Smooth muscle cell (in vitro differentiated cells): ENCODE results near the gene NCL. TPM values are rescaled to one million over a fixed set of nuclear protein-coding genes. Genes with fewer than 3 reads are reported as not detected.

Source experiments
- DNase-seq: peaks from one replicate; lab custom pipeline; 2025; ENCODE audit not compliant: unreplicated experiment; lab: John Stamatoyannopoulos, UW
- H2AFZ ChIP-seq: fragments of 200-600 bp; sonication (generic); 2 replicates; pipeline ENCODE4 v1.6.0; 2016; ENCODE audit warnings: antibody characterized with exemption, low read depth, mild to moderate bottlenecking
- H3F3A ChIP-seq: fragments of 200-600 bp; sonication (generic); 2 replicates; pipeline ENCODE4 v1.6.0; 2017; ENCODE audit warnings: antibody characterized with exemption, low read depth
- H3K27ac ChIP-seq: fragments of 200-600 bp; sonication (generic); 2 replicates; pipeline ENCODE4 v1.5.1; 2016; ENCODE audit warnings: low read depth, mild to moderate bottlenecking
- H3K27me3 ChIP-seq: fragments of 200-600 bp; sonication (generic); 2 replicates; pipeline ENCODE4 v1.6.1; 2016; ENCODE audit warnings: low read depth, mild to moderate bottlenecking
- H3K36me3 ChIP-seq: fragments of 200-600 bp; sonication (generic); 2 replicates; pipeline ENCODE4 v1.5.1; 2016; ENCODE audit warnings: low read depth
- H3K4me1 ChIP-seq: fragments of 200-600 bp; sonication (generic); 2 replicates; pipeline ENCODE4 v1.5.1; 2016; ENCODE audit warnings: low read depth
- H3K4me2 ChIP-seq: fragments of 200-600 bp; sonication (generic); 2 replicates; pipeline ENCODE4 v1.6.0; 2016; ENCODE audit warnings: mild to moderate bottlenecking
- H3K4me3 ChIP-seq: fragments of 200-600 bp; sonication (generic); 2 replicates; pipeline ENCODE4 v1.5.1; 2016; ENCODE audit warnings: mild to moderate bottlenecking
- H3K79me2 ChIP-seq: fragments of 200-600 bp; sonication (generic); 2 replicates; pipeline ENCODE4 v1.6.0; 2016; ENCODE audit warnings: low read depth, mild to moderate bottlenecking
- H3K9ac ChIP-seq: fragments of 200-600 bp; sonication (generic); 2 replicates; pipeline ENCODE4 v1.6.0; 2016; ENCODE audit warnings: low read depth
- H3K9me3 ChIP-seq: fragments of 200-600 bp; sonication (generic); replicated peaks from 2 replicates; pipeline ENCODE4 v1.5.1; 2016; ENCODE audit warnings: low read depth
- H4K20me1 ChIP-seq: fragments of 200-600 bp; sonication (generic); 2 replicates; pipeline ENCODE4 v1.6.0; 2016; ENCODE audit warnings: low read depth
- WGBS: methylation state at CpG from one replicate; pipeline ENCODE4 v1.1.7; 2016; ENCODE audit warnings: low lambda C conversion rate; 5-methylcytosine and 5-hydroxymethylcytosine counted together
- polyA plus RNA-seq: library from polyadenylated mRNA; unstranded; fragments of >200 nt; fragmentation: Nextera tagmentation; extraction: Ambion mirVana; gene quantifications from 2 replicates; pipeline ENCODE4 v1.2.1, GENCODE V29; 2016
- total RNA-seq: library from RNA; depleted of rRNA; stranded (reverse); fragments of >200 nt; gene quantifications from 2 replicates; pipeline ENCODE4 v1.2.3, GENCODE V29; 2014
- TF ChIP-seq, protein P1 (sequence below): fragments of 200-600 bp; sonication (generic); IDR thresholded peaks from 2 replicates; pipeline ENCODE4 v1.5.1; 2017; ENCODE audit warnings: borderline replicate concordance, mild to moderate bottlenecking, antibody characterized with exemption; ENCODE audit not compliant: insufficient read depth, poor library complexity, severe bottlenecking

NCL gene
- total and polyA plus RNA-seq, 2 experiments from 2014 or later: 108 to 219 TPM

DNA sequence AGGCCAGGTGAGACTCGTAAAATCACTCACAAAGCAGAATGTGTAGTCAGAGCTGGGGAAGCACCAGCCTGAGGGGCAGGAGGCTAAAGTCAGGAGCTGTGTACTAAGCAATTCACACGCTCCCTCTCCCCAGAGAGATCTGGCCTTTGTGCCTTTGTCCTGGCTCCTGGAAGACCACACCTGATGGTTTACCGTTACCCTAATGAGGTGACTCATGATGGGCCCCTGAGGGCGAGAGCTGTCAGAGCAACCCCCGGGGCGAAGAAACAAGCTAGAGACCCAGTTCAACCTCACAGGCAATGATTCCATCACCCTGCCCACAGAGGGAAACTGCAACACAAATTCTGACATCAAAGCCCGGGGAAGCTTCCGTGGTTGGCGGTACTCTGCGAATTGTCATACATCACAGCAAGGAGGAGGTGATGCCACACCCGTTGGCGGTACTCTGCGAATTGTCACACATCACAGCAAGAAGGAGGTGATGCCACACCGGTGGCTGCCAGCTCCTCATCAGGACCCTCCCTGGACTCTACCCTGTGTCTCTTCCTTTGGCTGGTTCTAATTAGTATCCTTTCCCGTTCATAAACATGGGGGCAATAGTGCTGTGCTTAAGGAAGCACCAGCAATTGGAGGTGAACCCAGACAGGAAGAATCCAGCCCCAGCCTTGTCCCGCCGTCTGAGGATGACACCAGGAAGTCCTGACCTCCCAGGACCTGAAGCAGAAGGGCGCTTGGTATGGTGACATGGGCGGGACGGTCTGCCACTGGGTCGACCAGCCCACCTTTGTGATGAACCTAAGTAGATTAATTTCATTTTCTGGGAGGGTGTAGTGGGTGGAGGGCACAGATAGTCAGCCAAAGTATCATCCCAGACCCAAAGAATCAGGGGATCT, 38.2 kb downstream of the NCL start:
- Histone ChIP-seq H2AFZ (no peak overlapping the region), H4K20me1 (no peaks in the 10 kb centered on the region), H3K4me3 (no peak overlapping the region), H3K4me1 (no peaks in the 10 kb centered on the region), H3K9me3 (no peaks in the 10 kb centered on the region), H3K27ac (no peak overlapping the region), H3K9ac (no peak overlapping the region), H3K27me3 (no peaks in the 10 kb centered on the region), H3K79me2 (no peaks in the 10 kb centered on the region), H3K36me3 (no peaks in the 10 kb centered on the region), H3K4me2 (no peak overlapping the region), H3F3A (no peaks in the 10 kb centered on the region)
- WGBS: 60% methylated on average over 21 of the region's 21 CpGs
- TF ChIP-seq, protein P1, sequence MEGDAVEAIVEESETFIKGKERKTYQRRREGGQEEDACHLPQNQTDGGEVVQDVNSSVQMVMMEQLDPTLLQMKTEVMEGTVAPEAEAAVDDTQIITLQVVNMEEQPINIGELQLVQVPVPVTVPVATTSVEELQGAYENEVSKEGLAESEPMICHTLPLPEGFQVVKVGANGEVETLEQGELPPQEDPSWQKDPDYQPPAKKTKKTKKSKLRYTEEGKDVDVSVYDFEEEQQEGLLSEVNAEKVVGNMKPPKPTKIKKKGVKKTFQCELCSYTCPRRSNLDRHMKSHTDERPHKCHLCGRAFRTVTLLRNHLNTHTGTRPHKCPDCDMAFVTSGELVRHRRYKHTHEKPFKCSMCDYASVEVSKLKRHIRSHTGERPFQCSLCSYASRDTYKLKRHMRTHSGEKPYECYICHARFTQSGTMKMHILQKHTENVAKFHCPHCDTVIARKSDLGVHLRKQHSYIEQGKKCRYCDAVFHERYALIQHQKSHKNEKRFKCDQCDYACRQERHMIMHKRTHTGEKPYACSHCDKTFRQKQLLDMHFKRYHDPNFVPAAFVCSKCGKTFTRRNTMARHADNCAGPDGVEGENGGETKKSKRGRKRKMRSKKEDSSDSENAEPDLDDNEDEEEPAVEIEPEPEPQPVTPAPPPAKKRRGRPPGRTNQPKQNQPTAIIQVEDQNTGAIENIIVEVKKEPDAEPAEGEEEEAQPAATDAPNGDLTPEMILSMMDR: no peak
- DNase-seq: no peak

DNA sequence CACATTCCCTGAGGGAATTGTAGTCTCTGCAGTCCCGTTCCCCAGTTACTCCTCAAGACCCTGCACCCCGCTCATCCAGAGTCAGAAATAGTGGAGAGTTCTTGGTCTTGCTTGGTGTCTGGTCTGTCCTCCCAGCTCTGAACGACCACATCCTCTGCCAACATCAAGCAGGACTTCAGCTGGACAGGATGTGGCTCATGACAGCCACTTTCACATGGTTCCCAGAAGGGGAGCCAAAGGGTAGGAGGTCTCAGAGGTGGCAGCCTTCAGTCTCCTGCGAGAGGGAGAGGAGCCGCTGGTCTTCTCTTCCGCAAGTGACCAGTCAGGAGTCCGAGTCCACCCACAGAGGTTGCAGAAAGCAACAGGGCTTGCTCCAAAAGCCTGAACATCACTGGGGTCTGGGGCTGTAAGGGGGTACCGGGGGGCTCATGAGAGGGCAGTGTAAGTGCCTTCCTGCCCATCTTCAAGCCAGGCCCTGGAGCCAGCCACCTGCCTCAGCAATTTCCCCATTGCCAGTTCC, 38.9 kb downstream of the NCL start:
- Histone ChIP-seq H3K9me3 (no peaks in the 10 kb centered on the region), H3K4me3 (no peak overlapping the region), H3K79me2 (no peaks in the 10 kb centered on the region), H3F3A (no peaks in the 10 kb centered on the region), H3K27ac (no peak overlapping the region), H3K4me2 (no peak overlapping the region), H3K36me3 (no peaks in the 10 kb centered on the region), H3K27me3 (no peaks in the 10 kb centered on the region), H3K9ac (no peak overlapping the region), H3K4me1 (no peaks in the 10 kb centered on the region), H4K20me1 (no peaks in the 10 kb centered on the region), H2AFZ (no peak overlapping the region)
- DNase-seq: no peak
- WGBS: 79% methylated on average over 8 of the region's 8 CpGs
- TF ChIP-seq, protein P1: no peak

DNA sequence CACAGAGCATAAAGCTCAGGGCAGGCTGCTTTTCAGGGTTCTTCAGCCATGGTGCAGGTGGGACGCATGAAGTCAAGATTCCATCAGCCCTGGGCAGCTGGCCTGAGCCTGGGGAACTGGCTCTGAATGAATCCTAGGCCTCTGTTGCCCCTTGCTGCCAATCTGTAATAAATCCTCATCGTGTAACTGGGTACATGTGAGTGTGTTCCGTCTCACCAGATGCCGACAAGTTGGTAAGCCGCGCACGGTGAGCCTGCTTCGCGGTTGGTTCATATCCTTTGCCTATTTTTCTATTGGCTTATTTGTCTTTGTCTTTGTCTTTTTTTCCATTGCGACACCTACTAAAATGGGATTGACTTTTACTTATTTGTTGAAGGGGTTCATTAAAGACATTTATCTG, 41.1 kb downstream of the NCL start:
- DNase-seq: no peak

More for the DNA sequence above, 41.1 kb downstream of the NCL start:
- 91% methylated on average over 10 of the region's 10 CpGs for WGBS
- TF ChIP-seq, protein P1: no peak
- Histone ChIP-seq H3K36me3 (no peaks in the 10 kb centered on the region), H3K4me2 (no peak overlapping the region), H3K9me3 (no peaks in the 10 kb centered on the region), H3K4me1 (no peaks in the 10 kb centered on the region), H3K9ac (no peak overlapping the region), H4K20me1 (no peaks in the 10 kb centered on the region), H3F3A (no peaks in the 10 kb centered on the region), H2AFZ (no peak overlapping the region), H3K4me3 (no peak overlapping the region), H3K79me2 (no peaks in the 10 kb centered on the region), H3K27ac (no peak overlapping the region), H3K27me3 (no peaks in the 10 kb centered on the region)
